ENCODE data around the gene REC114. TPM values are rescaled to one million over a fixed set of nuclear protein-coding genes. Genes with fewer than 3 reads are reported as not detected.

The REC114 gene
- total and polyA plus RNA-seq, 2 donors = not detected

Other genes starting within 250 kb of the REC114 start
- gene HCN4, start 74.2 kb upstream of the REC114 start, total RNA-seq = not detected
- gene HCN4, start 74.2 kb upstream of the REC114 start, polyA plus RNA-seq = not detected
- 179 TPM for gene NPTN, start 190.2 kb downstream of the REC114 start, total RNA-seq
- gene NPTN, start 190.2 kb downstream of the REC114 start, polyA plus RNA-seq = 276 TPM
- gene CD276, start 241.2 kb downstream of the REC114 start, total RNA-seq = 40.6 TPM
- 55.4 TPM for gene CD276, start 241.2 kb downstream of the REC114 start, polyA plus RNA-seq

Measured in urinary bladder (tissue), 2 donors.